Stimulated activated CD8-positive, alpha-beta memory T cell treated with anti-CD3 and anti-CD28 coated beads, Interleukin-4, amount 100 ng/mL, for 4 hours (primary cell): Measurements from ENCODE around the gene HCN3.
"Not testable (repeated sequence)": the region's sequence is repeated elsewhere in the genome, so short reads cannot be mapped to it uniquely, and the experiment has no call there.

Experiments
- DNase-seq, 2 donors: peaks; one replicate each; pipeline ENCODE4 v3.0.0-alpha.2; 2020; ENCODE audit warnings: low read depth in 2 of 2, low spot score in 1 of 2

The HCN3 gene

GRCh38 chr1:155284476-155284875 lies 7.2 kb downstream of the HCN3 start:
- DNase-seq = no peak

DNA sequence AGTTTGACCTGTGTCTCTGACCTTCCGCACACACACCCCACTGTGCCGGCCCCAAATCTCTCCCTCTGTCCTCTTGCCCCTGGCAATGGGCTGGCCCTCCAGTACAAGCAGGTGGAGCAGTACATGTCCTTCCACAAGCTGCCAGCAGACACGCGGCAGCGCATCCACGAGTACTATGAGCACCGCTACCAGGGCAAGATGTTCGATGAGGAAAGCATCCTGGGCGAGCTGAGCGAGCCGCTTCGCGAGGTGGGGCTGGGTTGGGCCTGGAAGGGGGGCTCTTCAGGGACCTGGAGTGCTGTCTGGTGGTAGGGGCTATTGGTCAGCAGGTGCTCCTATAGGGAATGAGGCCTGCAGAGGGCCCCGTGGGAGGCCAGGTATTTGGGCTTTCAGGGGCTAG lies 7.8 kb downstream of the HCN3 start:
- no peak for DNase-seq

- no peak for DNase-seq
Observed at GRCh38 chr1:155285631-155286044, 8.4 kb downstream of the HCN3 start.

DNA sequence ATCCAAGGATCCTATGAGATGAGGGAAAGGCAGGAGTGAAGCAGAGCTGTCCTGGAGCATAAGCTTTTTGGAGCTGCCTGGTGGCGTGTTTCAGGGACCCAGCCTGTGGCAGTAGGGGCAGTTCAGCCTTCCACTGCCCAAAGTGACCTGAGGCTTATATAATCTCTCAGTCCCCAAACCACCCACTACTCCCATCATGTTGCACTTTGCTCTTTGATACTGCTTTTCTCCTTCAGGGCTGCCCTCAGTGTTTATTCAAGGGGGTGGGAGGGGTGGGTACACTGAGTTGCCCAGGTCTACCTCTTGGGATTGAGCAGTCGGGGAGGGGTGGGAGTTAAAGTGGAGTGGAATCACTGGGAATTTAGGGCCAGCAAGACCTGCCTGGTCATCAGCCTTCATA lies 9.3 kb downstream of the HCN3 start:
- no peak for DNase-seq

GRCh38 chr1:155287987-155288543 lies 10.8 kb downstream of the HCN3 start:
- no peak for DNase-seq

GRCh38 chr1:155291006-155291405 lies 13.7 kb downstream of the HCN3 start:
- not testable (repeated sequence) for DNase-seq

- no peak for DNase-seq
Observed at GRCh38 chr1:155293086-155293749, 16.0 kb downstream of the HCN3 start.

GRCh38 chr1:155294520-155295182 lies 17.4 kb downstream of the HCN3 start:
- no peak for DNase-seq

GRCh38 chr1:155295183-155295941 lies 18.1 kb downstream of the HCN3 start:
- no peak for DNase-seq

- no peak for DNase-seq
Observed at GRCh38 chr1:155295942-155296267, 18.6 kb downstream of the HCN3 start.

DNA sequence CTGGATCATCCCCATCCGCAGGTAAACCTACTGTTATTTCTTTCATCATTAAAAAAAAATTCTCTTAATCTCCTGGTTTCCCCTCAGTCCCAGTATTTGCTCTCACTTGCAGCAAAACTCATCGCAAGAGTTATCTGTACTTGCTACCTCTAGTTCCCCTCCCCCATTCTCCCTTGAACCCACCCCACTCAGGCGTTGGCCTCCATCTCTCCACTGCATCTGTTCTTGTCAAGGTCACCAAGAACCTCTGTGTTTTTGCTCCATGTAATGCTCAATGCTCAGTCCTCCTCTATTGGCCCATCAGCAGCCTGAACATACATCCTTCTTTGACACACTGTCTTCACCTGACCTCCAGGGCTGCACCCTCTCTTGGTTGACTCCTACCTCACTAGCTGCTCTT lies 19.4 kb downstream of the HCN3 start:
- DNase-seq = no peak

GRCh38 chr1:155297384-155297783 lies 20.1 kb downstream of the HCN3 start:
- no peak for DNase-seq

GRCh38 chr1:155300024-155300423 lies 22.8 kb downstream of the HCN3 start:
- DNase-seq = no peak

GRCh38 chr1:155300553-155301329 lies 23.5 kb downstream of the HCN3 start:
- DNase-seq = no peak

- DNase-seq = no peak
Observed at GRCh38 chr1:155301342-155301841, 24.1 kb downstream of the HCN3 start, which contains the start of gene PKLR. TSS of gene PKLR (minus strand) at chr1:155301438. CDS start at chr1:155301395, 43 bp downstream.

GRCh38 chr1:155304558-155305063 lies 27.3 kb downstream of the HCN3 start:
- no peak for DNase-seq

DNA sequence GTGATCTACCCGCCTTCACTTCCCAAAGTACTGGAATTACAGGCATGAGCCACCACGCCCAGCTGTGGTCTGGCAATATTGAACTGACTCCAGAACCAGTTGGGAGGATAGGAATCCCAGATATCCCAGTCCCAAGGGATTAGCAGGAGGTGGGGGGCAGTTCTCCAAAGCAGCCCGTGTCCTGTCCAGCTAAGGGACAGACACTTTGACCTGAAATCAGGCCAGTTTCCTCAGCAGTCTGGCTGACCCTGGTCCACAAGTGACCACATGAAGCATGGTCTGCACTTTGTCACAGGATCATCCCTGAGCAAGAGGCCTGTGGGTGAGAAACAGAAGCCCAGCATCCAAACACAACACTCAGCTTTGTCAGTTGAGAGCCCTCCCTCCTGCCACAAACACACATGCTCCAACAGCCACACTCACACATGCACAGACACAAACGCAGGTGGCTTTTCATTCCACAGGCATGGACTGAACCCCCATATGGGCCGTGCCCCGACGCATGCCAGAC lies 28.7 kb downstream of the HCN3 start:
- DNase-seq = no peak

GRCh38 chr1:155307247-155307740 lies 30.0 kb downstream of the HCN3 start:
- DNase-seq = no peak

DNA sequence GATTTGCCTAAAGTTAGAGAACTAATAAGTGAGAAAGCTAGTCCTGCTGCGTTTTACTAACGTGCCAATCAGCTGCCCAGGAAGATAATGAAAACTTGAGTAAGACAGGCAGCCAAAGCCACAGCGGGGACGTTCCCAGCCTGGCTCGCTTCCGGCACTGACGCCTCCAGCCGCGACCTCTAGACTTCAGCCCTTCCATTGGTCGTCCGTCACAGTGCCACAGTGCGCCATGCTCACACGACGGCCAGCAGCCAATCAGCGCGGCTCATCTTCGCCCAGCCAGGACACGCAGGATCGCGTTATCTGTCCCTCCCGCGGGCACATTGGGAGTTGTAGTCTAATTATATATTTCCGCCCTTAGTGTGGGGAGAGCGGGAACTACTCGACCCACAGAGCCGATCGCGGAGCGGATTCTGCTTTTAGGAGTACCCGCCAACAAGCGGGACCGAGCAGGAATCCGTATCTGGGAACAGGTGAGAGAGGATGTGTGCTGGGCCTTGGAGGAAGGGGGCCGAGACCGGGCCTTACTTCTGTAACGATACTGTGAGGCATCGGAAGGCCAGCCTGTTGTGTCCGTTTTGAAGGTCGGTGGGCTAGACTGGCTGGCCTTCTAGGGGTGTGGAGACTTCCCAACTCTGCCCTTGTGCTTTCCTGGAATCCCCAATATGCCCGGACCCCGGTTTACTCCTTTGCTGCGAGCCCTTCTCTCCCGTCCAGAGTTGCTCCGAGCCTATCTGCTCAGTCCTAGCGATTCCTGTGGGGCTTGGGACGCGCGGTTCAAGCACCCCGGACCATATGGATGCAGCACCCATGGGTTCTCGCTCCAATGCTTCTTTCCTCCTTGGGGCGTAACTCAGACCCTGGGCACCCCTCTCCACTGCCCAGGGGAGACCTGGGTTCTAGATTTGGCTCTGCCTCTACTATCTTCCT lies 31.5 kb downstream of the HCN3 start, which contains the start of gene FDPS:
Gene FDPS (plus strand): TSS at position 374 of the 930 bp plus-strand sequence. CDS start 924 bp downstream, outside the sequence.
- peak; percentile 90 to 96 for DNase-seq
